Measurements from ENCODE around the gene TRIM23. TPM values are rescaled to one million over a fixed set of nuclear protein-coding genes. Genes with fewer than 3 reads are reported as not detected.

The TRIM23 gene
- total and polyA plus RNA-seq, 2 of the 4 experiments (the other 2 are of a cell fraction): 3.7 to 28.9 TPM

- no peak overlapping the region for H2AFZ ChIP-seq (replicated peaks; ENCODE audit: low read length, poor library complexity)
- ChIA-PET CTCF (no interaction called here), POLR2A (ENCODE audit: unreplicated experiment) (no interaction called here)
- no peak overlapping the region for H2BK20ac ChIP-seq (ENCODE audit: low read depth, low read length)
- H2AK9ac ChIP-seq (replicated peaks; ENCODE audit: low read depth, low read length, poor library complexity): no peak overlapping the region
- no peak overlapping the region for H2BK120ac ChIP-seq (ENCODE audit: low read depth, low read length)
- H3K4me3 ChIP-seq (ENCODE audit: insufficient read depth, low read depth, low read length): no peak overlapping the region
- no peak overlapping the region for H3K9ac ChIP-seq (ENCODE audit: low read depth, low read length)
- no peak overlapping the region for H4K5ac ChIP-seq (ENCODE audit: low read depth, low read length)
- no TSS peak for BruUV-seq (replicated peaks)
- no peaks in the 10 kb centered on the region for H3K27me3 ChIP-seq (ENCODE audit: control insufficient read depth, insufficient read depth, low read length)
- ATAC-seq (ENCODE audit: low read depth): no peak
- H2AK5ac ChIP-seq (ENCODE audit: low read depth, low read length): no peak overlapping the region
- in situ Hi-C loops (cut with MboI; ENCODE audit: low sequenced_read_pairs): no loop called here
- no peaks in the 10 kb centered on the region for H4K20me1 ChIP-seq (ENCODE audit: insufficient read depth, low read length)
- no peaks in the 10 kb centered on the region for H3K9me3 ChIP-seq (ENCODE audit: control insufficient read depth, insufficient read depth, low read length)
- no peak overlapping the region for H4K8ac ChIP-seq (ENCODE audit: low read depth in 2 of 2, low read length in 2 of 2)
- no peak overlapping the region for H3K4ac ChIP-seq (ENCODE audit: low read depth, low read length)
- no peak overlapping the region for H3K14ac ChIP-seq (replicated peaks; ENCODE audit: low read depth, low read length)
- no peaks in the 10 kb centered on the region; a peak in 1 of 4 replicates for H3K79me1 ChIP-seq (ENCODE audit: low read depth in 1 of 2, low read length in 2 of 2)
- no peak overlapping the region for H2BK5ac ChIP-seq (ENCODE audit: low read depth, low read length, poor library complexity, severe bottlenecking)
- H3K23ac ChIP-seq (ENCODE audit: low read depth, low read length): no peak overlapping the region
- intact Hi-C loops (cut with micrococcal nuclease): no loop called here
- H3K18ac ChIP-seq (ENCODE audit: low read depth, low read length): no peak overlapping the region
- H2BK15ac ChIP-seq (ENCODE audit: low read depth, low read length): no peak overlapping the region
- no peaks in the 10 kb centered on the region; the same call in 1 of the 2 replicates for H3K4me1 ChIP-seq (ENCODE audit: control insufficient read depth, insufficient read depth, low read length)
- dilution Hi-C loops (cut with HindIII; ENCODE audit: low sequenced_read_pairs, unreplicated experiment): no loop called here
- no peaks in the 10 kb centered on the region for H3K9me1 ChIP-seq (ENCODE audit: insufficient read depth, low read length)
- H4K91ac ChIP-seq (ENCODE audit: insufficient read depth, low read depth, low read length): no peak overlapping the region
- DNase-seq: no peak
- TF ChIP-seq SMC3 (IDR thresholded peaks at IDR 0.05; ENCODE audit: low read depth, low read length): no peak
- TF ChIP-seq MAZ (IDR thresholded peaks at IDR 0.05; ENCODE audit: borderline replicate concordance, low read depth, low read length): no peak
- no peak for TF ChIP-seq MXI1 (IDR thresholded peaks at IDR 0.05; ENCODE audit: borderline replicate concordance, low read depth, low read length)
- TF ChIP-seq CHD1 (IDR thresholded peaks at IDR 0.05; ENCODE audit: low read depth, low read length): no peak
- no peak for TF ChIP-seq POLR2A (IDR thresholded peaks at IDR 0.05; ENCODE audit: low read depth, low read length)
- TF ChIP-seq RFX5 (IDR thresholded peaks at IDR 0.05; ENCODE audit: low read depth, low read length): no peak
- no peak overlapping the region for H3K56ac ChIP-seq (ENCODE audit: extremely low read depth, insufficient read depth, low read length)
- no peak overlapping the region for H3K27ac ChIP-seq (ENCODE audit: insufficient read depth, low read length)
- H3K4me2 ChIP-seq (ENCODE audit: low read depth, low read length): no peak overlapping the region
- H3K36me3 ChIP-seq (ENCODE audit: control insufficient read depth, insufficient read depth, low read length): peaks cover 3% of the 10 kb centered on the region
Observed at GRCh38 chr5:65647941-65648340, 23.8 kb upstream of the TRIM23 start.

Measured in IMR-90 (cell line).